GM12865 (cell line): ENCODE results near the gene MBTPS1.

Experiments
- DNase-seq: peaks from one replicate; pipeline ENCODE4 v3.0.0; 2010; ENCODE audit warnings: low read depth
- H3K4me3 ChIP-seq: 2 replicates; pipeline ENCODE4 v1.5.1; 2011; ENCODE audit warnings: mild to moderate bottlenecking, low read depth, low read length, control low read depth
- CTCF ChIP-seq: IDR thresholded peaks from 2 replicates; pipeline ENCODE4 v1.5.1; 2011; ENCODE audit warnings: low read length, control low read depth, low read depth, inconsistent platforms; ENCODE audit not compliant: insufficient read depth; ENCODE audit errors: missing control alignments

MBTPS1 gene

GRCh38 chr16:84055801-84056634 lies 60.7 kb downstream of the MBTPS1 start:
- no peak for TF ChIP-seq CTCF
- no peak overlapping the region for H3K4me3 ChIP-seq
- DNase-seq: no peak

- no peak for DNase-seq
- H3K4me3 ChIP-seq: no peak overlapping the region
- TF ChIP-seq CTCF: no peak
Observed at GRCh38 chr16:84055366-84055765, 61.4 kb downstream of the MBTPS1 start.

GRCh38 chr16:84054916-84055315 lies 61.8 kb downstream of the MBTPS1 start:
- TF ChIP-seq CTCF: no peak
- no peak for DNase-seq
- H3K4me3 ChIP-seq: no peak overlapping the region

- no peak for DNase-seq
Observed at GRCh38 chr16:84054271-84054670, 62.5 kb downstream of the MBTPS1 start.

GRCh38 chr16:84053237-84053636 lies 63.5 kb downstream of the MBTPS1 start:
- no peak for TF ChIP-seq CTCF
- H3K4me3 ChIP-seq: no peak overlapping the region
- DNase-seq: no peak

More at GRCh38 chr16:84054271-84054670, 62.5 kb downstream of the MBTPS1 start:
- TF ChIP-seq CTCF: no peak
- no peak overlapping the region for H3K4me3 ChIP-seq

- H3K4me3 ChIP-seq: no peak overlapping the region
- no peak for TF ChIP-seq CTCF
- no peak for DNase-seq
Observed at GRCh38 chr16:84052071-84052622, 64.6 kb downstream of the MBTPS1 start.

GRCh38 chr16:84050316-84050715 lies 66.4 kb downstream of the MBTPS1 start:
- no peak for DNase-seq
- no peak for TF ChIP-seq CTCF
- H3K4me3 ChIP-seq: no peak overlapping the region
